Heart left ventricle (tissue), 13 donors: ENCODE measurements around the gene MICU1.

Experiments
- POLR2A ChIP-seq, 2 donors: fragments of 450-650 bp; IDR thresholded peaks; one replicate each; pipeline ENCODE4 v1.6.1; 2017; ENCODE audit warnings: antibody characterized with exemption in 2 of 2, mild to moderate bottlenecking in 2 of 2, moderate library complexity in 2 of 2
- TF ChIP-seq, protein P1 (sequence below), 12 donors: fragments of 200-600 bp; sonication (generic) in 4 of 12; IDR thresholded peaks; one replicate each; pipeline versions ENCODE4 v1.5.0 to v1.8.0; 2018 to 2022; ENCODE audit warnings: antibody characterized with exemption in 12 of 12, mild to moderate bottlenecking in 5 of 12
- donor health status: ischemic (EF 13 %, LVEDD 7.1; RV severe dilation, severe dysfunction).
- donor health status: DM: no; HTN: yes; CAD: no.
- donor health status: DM: no; HTN: no; CAD: no.
- donor health status: ischemic (EF 25% LVEDD 6.9; RV normal size, moderate dysfunction).
- donor health status: ischemic (EF 25% LVEDD 5.7; RV mildly dilated, moderate dysfunction).
- donor health status: ischemic (EF 35%, LVEDD 5.7; RV mildly dilated, moderate dysfunction).
- donor health status: nonischemic (EF 11% LVEDD 7.7; RV severe dilation, severe dysfunction).
- donor health status: DM: yes; HTN: yes; CAD: no.
- donor health status: PGD.
- donor health status: ischemic (EF 29% LVEDD 5.4; RV normal size, mild dysfunction).
- donor health status: nonischemic (EF 23%, LVEDD 6.1; RV moderate dilation, normal function).

DNA sequence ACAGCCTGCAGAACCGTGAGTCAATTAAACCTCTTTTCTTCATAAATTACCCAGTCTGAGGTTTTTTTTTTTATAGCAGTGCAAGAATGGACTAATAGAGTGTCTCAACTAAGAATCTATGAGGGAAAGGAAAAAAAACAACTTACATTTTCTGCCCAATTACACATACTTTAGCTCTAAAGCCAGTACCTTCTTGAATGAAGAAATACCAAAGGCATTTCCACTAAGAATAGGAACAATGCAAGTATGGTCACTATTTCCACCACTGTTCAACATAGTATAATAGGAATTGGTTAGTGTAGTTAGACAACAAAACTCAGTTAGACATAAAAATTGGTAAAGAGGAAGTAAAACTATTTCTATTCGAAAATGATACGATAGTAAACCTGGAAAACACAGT, 37.6 kb downstream of the MICU1 start:
- TF ChIP-seq, protein P1, sequence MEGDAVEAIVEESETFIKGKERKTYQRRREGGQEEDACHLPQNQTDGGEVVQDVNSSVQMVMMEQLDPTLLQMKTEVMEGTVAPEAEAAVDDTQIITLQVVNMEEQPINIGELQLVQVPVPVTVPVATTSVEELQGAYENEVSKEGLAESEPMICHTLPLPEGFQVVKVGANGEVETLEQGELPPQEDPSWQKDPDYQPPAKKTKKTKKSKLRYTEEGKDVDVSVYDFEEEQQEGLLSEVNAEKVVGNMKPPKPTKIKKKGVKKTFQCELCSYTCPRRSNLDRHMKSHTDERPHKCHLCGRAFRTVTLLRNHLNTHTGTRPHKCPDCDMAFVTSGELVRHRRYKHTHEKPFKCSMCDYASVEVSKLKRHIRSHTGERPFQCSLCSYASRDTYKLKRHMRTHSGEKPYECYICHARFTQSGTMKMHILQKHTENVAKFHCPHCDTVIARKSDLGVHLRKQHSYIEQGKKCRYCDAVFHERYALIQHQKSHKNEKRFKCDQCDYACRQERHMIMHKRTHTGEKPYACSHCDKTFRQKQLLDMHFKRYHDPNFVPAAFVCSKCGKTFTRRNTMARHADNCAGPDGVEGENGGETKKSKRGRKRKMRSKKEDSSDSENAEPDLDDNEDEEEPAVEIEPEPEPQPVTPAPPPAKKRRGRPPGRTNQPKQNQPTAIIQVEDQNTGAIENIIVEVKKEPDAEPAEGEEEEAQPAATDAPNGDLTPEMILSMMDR (IDR thresholded peaks at IDR 0.05), result no peak
- no peak for TF ChIP-seq POLR2A (IDR thresholded peaks at IDR 0.05)
